Right cardiac atrium (tissue), 5 donors: Measurements from ENCODE around the gene REPS1. TPM values are rescaled to one million over a fixed set of nuclear protein-coding genes. Genes with fewer than 3 reads are reported as not detected.
"Not testable (repeated sequence)": the region's sequence is repeated elsewhere in the genome, so short reads cannot be mapped to it uniquely, and the experiment has no call there.

Source experiments
- ATAC-seq, 2 donors: fragments of 200-7000 bp; cut with Tn5 transposase; one replicate each; pipeline versions ENCODE4 v1.8.0 to v1.9.1; 2020; ENCODE audit warnings: moderate library complexity in 2 of 2, mild to moderate bottlenecking in 1 of 2
- DNase-seq, 3 donors: peaks; one replicate each; pipeline ENCODE4 v3.0.0-alpha.2; 2020
- H3K27ac ChIP-seq: one replicate; pipeline ENCODE4 v1.5.1; 2013; ENCODE audit warnings: mild to moderate bottlenecking, low read length, control low read depth, moderate library complexity
- H3K27me3 ChIP-seq: one replicate; pipeline ENCODE4 v1.6.1; 2013; ENCODE audit not compliant: control insufficient read depth, insufficient read depth
- H3K4me1 ChIP-seq: one replicate; pipeline ENCODE4 v1.6.1; 2013; ENCODE audit warnings: low read length; ENCODE audit not compliant: control insufficient read depth, insufficient read depth
- H3K4me3 ChIP-seq: one replicate; pipeline ENCODE4 v1.5.1; 2013; ENCODE audit warnings: low read length, control low read depth
- H3K9me3 ChIP-seq: one replicate; pipeline ENCODE4 v1.6.1; 2013; ENCODE audit warnings: low read length; ENCODE audit not compliant: control insufficient read depth
- WGBS: extraction: QIAGEN DNeasy Blood & Tissue Kit; methylation state at CpG from one replicate; pipeline ENCODE4 v1.1.7; 2013; 5-methylcytosine and 5-hydroxymethylcytosine counted together
- intact Hi-C, 4 donors: fragments of 100-400 bp; cut with DNase I; formaldehyde crosslinking; loops; one replicate each; pipeline versions ENCODE4 v1.11.0 to v1.14.0; 2022 to 2023
- polyA plus RNA-seq: library from polyadenylated mRNA; stranded (reverse); fragments of 200-250 nt; gene quantifications from one replicate; pipeline ENCODE4 v1.2.3, GENCODE V29; 2013
- total RNA-seq, 4 donors: library from RNA; stranded (reverse); fragmentation: NEBNext Ultra II Directional; extraction: Animal tissue kit (Norgen Biotek cat#: 25700); gene quantifications; one replicate each; pipeline ENCODE4 v1.2.1, GENCODE V29; 2021
- donor health status: healthy with polysubstance abuse.
- donor health status: DM: no; HTN: yes; CAD: no.
- donor health status: DM: no; HTN: no; CAD: no.
- donor health status: DM: no; HTN: yes; CAD: no; lungs with severe emphysema.
- donor health status: DM: yes; HTN: yes; CAD: no.

Gene REPS1
- total and polyA plus RNA-seq, 5 donors, result 18.1 to 40.9 (median 36.5) TPM

- WGBS, result 96% methylated on average over 3 of the region's 3 CpGs
- ATAC-seq (no peak), DNase-seq (no peak)
- peaks cover 6% of the 10 kb centered on the region for H3K4me1 ChIP-seq
- no peaks in the 10 kb centered on the region for H3K27me3 ChIP-seq
- H3K4me3 ChIP-seq, result no peak overlapping the region
- intact Hi-C loops, result no loop called here
- H3K27ac ChIP-seq, result no peak overlapping the region
- no peaks in the 10 kb centered on the region for H3K9me3 ChIP-seq
Observed at GRCh38 chr6:138956244-138956924, 31.7 kb downstream of the REPS1 start.

GRCh38 chr6:138955262-138955661 is 32.8 kb downstream of the REPS1 start:
- Histone ChIP-seq H3K27ac (no peak overlapping the region), H3K4me3 (no peak overlapping the region), H3K4me1 (peaks cover 6% of the 10 kb centered on the region), H3K27me3 (no peaks in the 10 kb centered on the region), H3K9me3 (no peaks in the 10 kb centered on the region)
- intact Hi-C loops, result no loop called here
- ATAC-seq, result no peak
- no peak for DNase-seq

GRCh38 chr6:138953451-138953850 is 34.6 kb downstream of the REPS1 start:
- WGBS, result 52% methylated on average over 1 of the region's 1 CpG
- DNase-seq (no peak), ATAC-seq (no peak)
- H3K9me3 ChIP-seq, result no peaks in the 10 kb centered on the region
- no peaks in the 10 kb centered on the region for H3K27me3 ChIP-seq
- intact Hi-C loops, result no loop called here
- no peak overlapping the region for H3K4me3 ChIP-seq
- H3K27ac ChIP-seq, result no peak overlapping the region
- H3K4me1 ChIP-seq, result peaks cover 9% of the 10 kb centered on the region

- no peak overlapping the region for H3K27ac ChIP-seq
- no peaks in the 10 kb centered on the region for H3K9me3 ChIP-seq
- ATAC-seq (peak in 1 of 2 donors; percentile 19), DNase-seq (no peak)
- peaks cover 2% of the 10 kb centered on the region for H3K4me1 ChIP-seq
- no peaks in the 10 kb centered on the region for H3K27me3 ChIP-seq
- 84% methylated on average over 1 of the region's 1 CpG for whole genome bisulfite sequencing
- intact Hi-C loops, result loop anchor here in 1 of 4 donors (5.0 kb wide), 1 partner anchor 39 kb away; the partner anchor contains the start of gene REPS1
- H3K4me3 ChIP-seq, result no peak overlapping the region
Observed at GRCh38 chr6:138948546-138949179, 39.4 kb downstream of the REPS1 start.

GRCh38 chr6:138948004-138948403 is 40.0 kb downstream of the REPS1 start:
- intact Hi-C loops, result loop anchor here in 1 of 4 donors (5.0 kb wide), 1 partner anchor 39 kb away; the partner anchor contains the start of gene REPS1
- peaks cover 2% of the 10 kb centered on the region for H3K4me1 ChIP-seq
- no peaks in the 10 kb centered on the region for H3K9me3 ChIP-seq
- no peak overlapping the region for H3K27ac ChIP-seq
- ATAC-seq, result no peak
- DNase-seq, result no peak
- WGBS, result 81% methylated on average over 2 of the region's 2 CpGs
- H3K4me3 ChIP-seq, result no peak overlapping the region
- H3K27me3 ChIP-seq, result no peaks in the 10 kb centered on the region

- ATAC-seq (no peak), DNase-seq (no peak)
- Histone ChIP-seq H3K4me3 (no peak overlapping the region), H3K27ac (no peak overlapping the region), H3K27me3 (no peaks in the 10 kb centered on the region), H3K4me1 (peaks cover 2% of the 10 kb centered on the region), H3K9me3 (no peaks in the 10 kb centered on the region)
- WGBS, result 90% methylated on average over 5 of the region's 5 CpGs
- intact Hi-C loops, result loop anchor here in 1 of 4 donors (5.0 kb wide), 1 partner anchor 42 kb away; the partner anchor contains the start of gene REPS1
Observed at GRCh38 chr6:138945354-138945753, 42.7 kb downstream of the REPS1 start.

GRCh38 chr6:138944412-138944811 is 43.6 kb downstream of the REPS1 start:
- intact Hi-C loops, result no loop called here
- ATAC-seq (no peak), DNase-seq (no peak)
- Histone ChIP-seq H3K9me3 (no peaks in the 10 kb centered on the region), H3K4me3 (no peak overlapping the region), H3K4me1 (peaks cover 2% of the 10 kb centered on the region), H3K27ac (no peak overlapping the region), H3K27me3 (no peaks in the 10 kb centered on the region)
- WGBS, result 92% methylated on average over 1 of the region's 1 CpG

GRCh38 chr6:138943089-138943625 is 44.9 kb downstream of the REPS1 start:
- intact Hi-C loops, result no loop called here
- DNase-seq (no peak), ATAC-seq (no peak)
- Histone ChIP-seq H3K27ac (no peak overlapping the region), H3K27me3 (no peaks in the 10 kb centered on the region), H3K4me3 (no peak overlapping the region), H3K9me3 (no peaks in the 10 kb centered on the region), H3K4me1 (no peaks in the 10 kb centered on the region)
- 97% methylated on average over 2 of the region's 2 CpGs for WGBS

- H3K27ac ChIP-seq, ATAC-seq, DNase-seq, H3K9me3 ChIP-seq, H3K4me3 ChIP-seq, H3K4me1 ChIP-seq, H3K27me3 ChIP-seq, intact Hi-C loops: not testable (repeated sequence)
- WGBS, result 94% methylated on average over 1 of the region's 1 CpG
Observed at GRCh38 chr6:138936873-138937272, 51.2 kb downstream of the REPS1 start.

GRCh38 chr6:138931660-138932059 is 56.4 kb downstream of the REPS1 start:
- H3K9me3 ChIP-seq, result no peaks in the 10 kb centered on the region
- no peak overlapping the region for H3K4me3 ChIP-seq
- H3K4me1 ChIP-seq, result no peaks in the 10 kb centered on the region
- intact Hi-C loops, result no loop called here
- no peaks in the 10 kb centered on the region for H3K27me3 ChIP-seq
- WGBS, result 98% methylated on average over 1 of the region's 1 CpG
- no peak for DNase-seq
- no peak overlapping the region for H3K27ac ChIP-seq
- ATAC-seq, result no peak

- no peaks in the 10 kb centered on the region for H3K27me3 ChIP-seq
- 94% methylated on average over 3 of the region's 3 CpGs for WGBS
- H3K9me3 ChIP-seq, result no peaks in the 10 kb centered on the region
- no peak overlapping the region for H3K27ac ChIP-seq
- no peaks in the 10 kb centered on the region for H3K4me1 ChIP-seq
- H3K4me3 ChIP-seq, result no peak overlapping the region
- DNase-seq (no peak), ATAC-seq (no peak)
- intact Hi-C loops, result no loop called here
Observed at GRCh38 chr6:138926579-138926978, 61.5 kb downstream of the REPS1 start.
